HUES48 (cell line): ENCODE data around the gene EIF2S2.

Experiments
- H3K27ac ChIP-seq: one replicate; pipeline ENCODE4 v1.7.0; 2013; ENCODE audit warnings: low read depth, low read length, inconsistent platforms
- H3K27me3 ChIP-seq: 2 replicates; pipeline ENCODE4 v1.6.1; 2013; ENCODE audit warnings: mild to moderate bottlenecking, low read length; ENCODE audit not compliant: control insufficient read depth, insufficient read depth
- H3K36me3 ChIP-seq: 2 replicates; pipeline ENCODE4 v1.6.1; 2013; ENCODE audit warnings: low read length; ENCODE audit not compliant: control insufficient read depth, insufficient read depth
- H3K4me1 ChIP-seq: 2 replicates; pipeline ENCODE4 v1.6.1; 2013; ENCODE audit warnings: mild to moderate bottlenecking, low read length; ENCODE audit not compliant: control insufficient read depth, insufficient read depth
- H3K4me3 ChIP-seq: 2 replicates; pipeline ENCODE4 v1.5.1; 2013; ENCODE audit warnings: mild to moderate bottlenecking, low read depth, low read length
- H3K9ac ChIP-seq: 2 replicates; pipeline ENCODE4 v1.6.1; 2013; ENCODE audit warnings: mild to moderate bottlenecking, low read depth, low read length, moderate library complexity
- H3K9me3 ChIP-seq: 2 replicates; pipeline ENCODE4 v1.6.1; 2013; ENCODE audit warnings: low read length; ENCODE audit not compliant: control insufficient read depth, insufficient read depth

Gene EIF2S2

DNA sequence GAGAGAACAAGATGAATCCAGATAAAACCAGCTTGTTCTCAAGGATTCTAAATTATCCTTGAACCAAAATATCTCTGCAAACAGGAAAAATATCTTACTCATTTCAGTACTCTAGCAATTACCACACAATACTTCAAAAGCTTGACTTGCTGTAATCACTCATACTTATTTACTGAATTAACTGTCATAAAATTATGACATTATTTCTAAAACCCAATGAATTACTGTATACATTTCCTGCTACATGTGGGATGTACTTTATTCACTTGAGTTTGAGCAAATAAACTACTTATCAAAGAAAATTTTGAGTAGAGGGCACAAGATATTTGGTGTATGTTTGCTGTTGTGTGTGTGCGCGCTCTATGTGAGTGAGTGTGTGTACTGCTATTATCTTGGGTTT is 9.7 kb downstream of the EIF2S2 start:
- Histone ChIP-seq H3K27me3 (no peaks in the 10 kb centered on the region), H3K4me1 (no peaks in the 10 kb centered on the region), H3K36me3 (peaks cover 94% of the 10 kb centered on the region), H3K27ac (no peak overlapping the region), H3K9ac (no peak overlapping the region), H3K4me3 (no peak overlapping the region), H3K9me3 (no peaks in the 10 kb centered on the region)

DNA sequence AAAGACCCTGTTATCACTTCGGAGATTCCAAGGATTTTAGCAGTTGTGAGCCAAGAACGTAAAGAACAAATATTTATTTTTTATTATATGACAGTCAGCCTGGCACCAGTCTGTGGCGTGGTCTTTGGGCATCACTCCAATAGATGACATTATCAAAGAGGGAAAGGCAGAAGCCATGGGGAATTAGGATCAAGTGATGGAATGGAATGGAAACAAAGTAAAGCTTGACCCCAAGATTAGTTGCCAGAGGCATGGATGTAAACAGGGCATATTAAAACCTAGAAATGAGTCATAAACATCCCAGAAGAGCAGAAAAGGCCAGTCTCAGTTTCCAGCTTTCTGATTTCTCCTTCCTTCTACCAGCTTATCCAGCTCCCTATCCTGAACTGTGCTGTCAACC is 11.5 kb downstream of the EIF2S2 start:
- Histone ChIP-seq H3K4me1 (no peaks in the 10 kb centered on the region), H3K9ac (no peak overlapping the region), H3K4me3 (no peak overlapping the region), H3K27me3 (no peaks in the 10 kb centered on the region), H3K27ac (no peak overlapping the region), H3K9me3 (no peaks in the 10 kb centered on the region), H3K36me3 (peaks cover 100% of the 10 kb centered on the region)

DNA sequence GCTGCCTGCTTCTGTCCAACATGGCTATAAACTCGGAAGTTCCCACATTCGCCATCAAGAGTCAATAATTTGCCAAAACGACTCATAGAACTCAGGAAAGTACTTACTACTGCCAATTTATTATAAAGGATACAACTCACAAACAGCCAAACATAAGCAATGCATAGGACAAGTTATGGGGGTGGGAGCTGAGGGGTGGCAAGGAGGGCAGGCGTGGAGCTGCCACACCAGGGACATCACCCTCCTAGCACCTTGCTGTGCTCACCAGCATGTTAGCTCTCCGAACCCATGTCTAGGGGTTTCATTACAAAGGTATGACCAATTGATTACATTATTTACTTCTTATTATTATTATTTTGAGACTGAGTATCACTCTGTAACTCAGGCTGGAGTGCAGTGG is 12.4 kb downstream of the EIF2S2 start:
- no peak overlapping the region for H3K4me3 ChIP-seq
- no peak overlapping the region for H3K27ac ChIP-seq
- H3K36me3 ChIP-seq = peaks cover 100% of the 10 kb centered on the region
- no peak overlapping the region for H3K9ac ChIP-seq
- H3K9me3 ChIP-seq = no peaks in the 10 kb centered on the region
- no peaks in the 10 kb centered on the region for H3K4me1 ChIP-seq
- no peaks in the 10 kb centered on the region for H3K27me3 ChIP-seq

DNA sequence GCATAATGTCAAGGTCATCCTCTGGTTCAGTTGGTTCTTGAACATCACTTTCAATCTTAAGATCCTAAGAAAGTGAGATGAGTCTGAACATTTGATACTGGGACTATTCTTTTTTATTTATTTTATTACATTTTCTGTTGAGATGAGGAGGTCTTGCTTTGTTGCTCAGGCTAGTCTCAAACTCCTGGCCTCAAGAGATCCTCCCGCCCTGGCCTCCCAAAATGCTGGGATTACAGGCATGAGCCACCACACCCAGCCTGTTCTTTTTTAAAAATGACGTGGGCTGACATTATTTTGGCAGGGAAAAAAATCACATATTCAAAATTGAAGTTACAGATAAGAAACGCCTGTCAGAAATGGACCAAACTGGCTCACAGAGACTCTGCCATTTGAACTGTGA is 13.5 kb downstream of the EIF2S2 start:
- H3K36me3 ChIP-seq = peaks cover 100% of the 10 kb centered on the region

DNA sequence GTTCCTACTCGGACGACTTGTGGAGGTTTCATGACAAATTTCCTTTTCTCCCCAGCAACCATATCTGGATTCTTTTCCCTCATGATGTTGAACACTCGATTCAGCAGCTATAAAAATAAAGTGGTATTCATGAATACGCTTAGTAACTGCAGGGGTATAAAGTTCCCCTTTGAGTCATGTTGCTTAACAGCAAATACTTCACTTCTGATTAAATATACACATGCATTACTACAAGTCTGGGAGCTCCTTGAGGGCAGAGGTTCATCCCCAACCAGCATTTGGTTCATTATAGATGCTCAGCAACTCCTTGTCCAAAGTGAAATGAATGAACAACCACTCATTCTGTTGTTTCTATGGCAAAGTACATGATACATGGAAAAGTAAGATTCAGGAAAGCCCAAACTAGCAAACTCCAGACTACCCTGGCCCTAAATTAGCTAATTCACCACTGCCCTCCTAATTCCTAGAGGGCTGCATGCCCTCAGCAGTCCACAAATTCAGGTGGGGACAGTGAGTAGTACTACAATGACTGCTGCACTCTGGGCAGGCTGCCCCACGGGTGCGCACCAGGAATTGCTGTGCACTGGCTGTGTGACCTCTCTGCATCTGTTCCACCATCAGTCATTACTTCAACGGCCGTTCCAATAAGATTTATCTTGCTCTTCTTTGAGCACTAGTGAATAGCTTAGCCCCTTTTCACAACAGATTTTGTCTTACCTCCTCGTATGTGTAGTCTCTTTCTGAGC is 15.2 kb downstream of the EIF2S2 start:
- no peak overlapping the region for H3K4me3 ChIP-seq
- no peak overlapping the region for H3K9ac ChIP-seq
- no peaks in the 10 kb centered on the region for H3K9me3 ChIP-seq
- H3K27ac ChIP-seq = no peak overlapping the region
- peaks cover 100% of the 10 kb centered on the region for H3K36me3 ChIP-seq
- no peaks in the 10 kb centered on the region for H3K4me1 ChIP-seq
- no peaks in the 10 kb centered on the region for H3K27me3 ChIP-seq

More for the DNA sequence above, 13.5 kb downstream of the EIF2S2 start:
- Histone ChIP-seq H3K9ac (no peak overlapping the region), H3K27ac (no peak overlapping the region), H3K27me3 (no peaks in the 10 kb centered on the region), H3K4me3 (no peak overlapping the region), H3K9me3 (no peaks in the 10 kb centered on the region), H3K4me1 (no peaks in the 10 kb centered on the region)

DNA sequence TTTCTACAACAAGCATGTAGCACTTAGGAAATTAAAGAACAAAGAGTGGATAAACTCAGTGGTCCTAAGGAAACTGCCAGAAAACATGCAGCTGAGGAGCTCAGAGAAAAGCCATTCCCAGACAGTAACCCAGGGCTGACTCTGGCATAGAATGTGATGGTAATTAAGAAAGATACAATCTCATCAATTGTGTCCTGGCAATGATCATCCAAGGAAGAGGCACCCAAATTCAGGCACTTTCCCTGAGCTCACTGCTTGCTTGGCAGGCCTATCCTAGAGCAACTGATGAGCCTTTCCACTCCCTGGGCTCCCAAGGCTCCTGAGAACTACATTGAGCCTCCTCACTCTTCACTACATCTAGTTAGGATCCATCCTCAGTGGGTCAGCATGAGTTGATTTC is 16.2 kb downstream of the EIF2S2 start:
- H3K36me3 ChIP-seq = peaks cover 98% of the 10 kb centered on the region
- H3K9ac ChIP-seq = no peak overlapping the region
- no peaks in the 10 kb centered on the region for H3K9me3 ChIP-seq
- no peaks in the 10 kb centered on the region for H3K4me1 ChIP-seq
- H3K27ac ChIP-seq = no peak overlapping the region
- no peaks in the 10 kb centered on the region for H3K27me3 ChIP-seq
- H3K4me3 ChIP-seq = no peak overlapping the region

DNA sequence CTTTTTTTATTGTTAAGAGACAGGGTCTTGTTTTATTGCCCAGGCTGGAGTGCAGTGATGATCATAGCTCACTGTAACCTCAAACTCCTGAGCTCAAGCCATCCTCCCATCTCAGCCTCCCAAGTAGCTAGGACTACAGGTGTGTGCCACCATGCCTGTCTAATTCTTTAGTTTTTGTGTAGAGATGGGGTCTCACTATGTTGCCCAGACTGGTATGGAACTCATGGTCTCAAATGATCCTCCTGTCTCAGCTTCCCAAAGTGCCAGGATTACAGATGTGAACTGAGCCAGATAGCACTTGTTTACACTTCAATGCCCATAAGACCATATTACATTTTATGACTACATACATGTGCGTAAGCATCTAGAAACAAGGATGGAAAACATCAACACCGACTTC is 18.1 kb downstream of the EIF2S2 start:
- H3K9me3 ChIP-seq = no peaks in the 10 kb centered on the region
- peaks cover 98% of the 10 kb centered on the region for H3K36me3 ChIP-seq

DNA sequence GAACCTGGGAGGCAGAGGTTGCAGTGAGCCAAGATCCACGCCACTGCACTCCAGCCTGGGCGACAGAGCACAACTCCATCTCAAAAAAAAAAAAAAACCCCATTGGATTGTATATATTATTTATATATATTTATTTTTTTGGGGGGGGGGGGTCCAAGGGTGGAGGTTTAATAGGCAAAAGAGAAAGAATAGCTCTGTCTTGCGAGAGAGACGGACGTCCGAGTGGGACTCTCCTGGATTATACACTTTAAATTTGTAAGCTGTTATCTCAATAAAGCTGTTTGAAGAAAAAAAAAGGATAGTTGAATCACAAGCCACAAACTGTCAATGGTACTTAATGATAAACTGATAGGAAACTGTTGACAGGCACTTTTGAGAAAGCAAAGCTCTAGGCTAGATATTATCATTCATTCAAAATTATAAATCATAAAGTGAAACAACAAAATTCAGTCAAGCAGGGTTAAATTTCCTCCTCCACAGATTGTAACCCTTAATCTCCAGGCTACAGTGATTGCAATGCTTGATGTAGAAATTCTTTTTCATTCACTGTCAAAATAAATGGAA is 20.3 kb downstream of the EIF2S2 start:
- H3K4me3 ChIP-seq = no peak overlapping the region
- peaks cover 89% of the 10 kb centered on the region for H3K36me3 ChIP-seq
- no peak overlapping the region for H3K27ac ChIP-seq
- H3K4me1 ChIP-seq = no peaks in the 10 kb centered on the region
- no peaks in the 10 kb centered on the region for H3K27me3 ChIP-seq
- no peaks in the 10 kb centered on the region for H3K9me3 ChIP-seq
- no peak overlapping the region for H3K9ac ChIP-seq

More for the DNA sequence above, 18.1 kb downstream of the EIF2S2 start:
- no peaks in the 10 kb centered on the region for H3K27me3 ChIP-seq
- no peak overlapping the region for H3K9ac ChIP-seq
- no peaks in the 10 kb centered on the region for H3K4me1 ChIP-seq
- no peak overlapping the region for H3K27ac ChIP-seq
- H3K4me3 ChIP-seq = no peak overlapping the region

DNA sequence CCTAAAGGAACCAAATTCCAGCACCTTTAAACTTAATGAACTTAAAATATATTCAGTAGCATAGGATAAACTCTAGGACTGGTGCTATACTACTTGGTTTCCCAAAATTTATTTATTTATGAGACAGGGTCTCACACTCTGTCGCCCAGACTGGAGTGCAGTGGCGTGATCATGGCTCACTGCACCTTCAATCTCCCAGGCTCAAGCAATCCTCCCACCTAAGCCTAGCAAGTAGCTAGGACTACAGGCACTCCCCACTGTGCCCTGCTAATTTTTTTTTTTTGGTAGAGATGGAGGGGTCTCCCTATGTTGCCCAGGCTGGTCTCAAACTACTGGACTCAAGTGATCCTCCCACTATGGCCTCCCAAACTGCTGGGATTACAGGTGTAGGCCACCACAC is 21.4 kb downstream of the EIF2S2 start:
- Histone ChIP-seq H3K9me3 (no peaks in the 10 kb centered on the region), H3K4me1 (no peaks in the 10 kb centered on the region), H3K27me3 (no peaks in the 10 kb centered on the region), H3K36me3 (peaks cover 78% of the 10 kb centered on the region), H3K27ac (no peak overlapping the region), H3K9ac (no peak overlapping the region), H3K4me3 (no peak overlapping the region)

DNA sequence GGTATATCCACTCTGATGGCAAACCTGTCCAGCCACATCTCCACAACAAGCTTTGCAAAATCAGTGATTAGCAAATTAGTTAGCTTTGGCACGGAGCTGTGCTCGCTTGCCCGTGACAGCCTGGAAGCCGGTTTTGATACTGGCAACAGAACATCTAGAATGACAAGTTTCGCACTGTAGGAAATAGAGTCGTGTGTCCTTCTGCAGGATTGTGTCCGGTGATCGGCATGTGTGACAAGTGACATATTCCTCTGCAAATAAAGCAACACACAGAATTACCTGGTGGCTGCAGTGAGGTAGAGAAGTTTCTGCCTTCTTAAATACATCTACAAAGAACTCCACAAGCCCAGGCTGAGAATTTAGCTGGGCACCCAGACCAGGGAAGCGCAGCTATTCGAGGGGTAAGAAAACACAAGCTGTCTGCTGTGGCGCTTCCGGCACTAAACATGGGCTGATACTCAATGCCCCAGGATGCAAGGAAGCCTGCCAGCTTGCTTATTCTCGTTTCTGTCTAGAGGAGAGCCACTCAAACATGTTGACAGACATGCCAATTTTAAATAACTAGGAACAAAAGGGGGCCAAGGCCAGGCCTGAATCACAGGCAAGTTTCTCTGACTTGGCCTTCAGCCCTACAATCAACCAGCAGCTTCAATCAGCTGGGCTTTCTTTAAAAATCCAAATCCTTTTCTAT is 22.2 kb downstream of the EIF2S2 start:
- Histone ChIP-seq H3K27me3 (no peaks in the 10 kb centered on the region), H3K36me3 (peaks cover 70% of the 10 kb centered on the region), H3K27ac (no peak overlapping the region), H3K4me3 (no peak overlapping the region), H3K4me1 (no peaks in the 10 kb centered on the region), H3K9ac (no peak overlapping the region), H3K9me3 (no peaks in the 10 kb centered on the region)

DNA sequence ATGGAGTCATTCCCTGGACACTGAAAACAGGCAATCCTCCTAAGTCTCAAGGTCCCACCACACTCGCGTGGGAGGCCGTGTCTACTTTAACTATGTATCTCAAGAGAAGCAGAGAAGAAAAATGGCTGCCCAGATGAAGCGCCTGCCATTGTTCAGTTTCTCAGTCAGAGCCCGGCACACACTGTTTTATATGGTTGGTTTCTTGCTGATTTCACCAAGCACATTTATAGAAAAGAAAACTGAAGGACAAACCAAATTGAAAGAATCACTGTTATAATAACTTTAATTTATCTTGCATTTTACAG is 22.9 kb downstream of the EIF2S2 start:
- no peaks in the 10 kb centered on the region for H3K4me1 ChIP-seq
- H3K27ac ChIP-seq = no peak overlapping the region
- no peaks in the 10 kb centered on the region for H3K9me3 ChIP-seq
- H3K4me3 ChIP-seq = no peak overlapping the region
- no peak overlapping the region for H3K9ac ChIP-seq
- H3K36me3 ChIP-seq = peaks cover 63% of the 10 kb centered on the region
- no peaks in the 10 kb centered on the region for H3K27me3 ChIP-seq
